HEK293 (cell line): ENCODE results near the gene CAMTA2.

Experiments used
- BCL11A ChIP-seq: fragments of 450-650 bp; formaldehyde crosslinking; IDR thresholded peaks from 2 replicates; pipeline ENCODE4 v1.5.1; 2016; ENCODE audit warnings: low read depth, missing biosample characterization, missing genetic modification characterization
- FEZF1 ChIP-seq: fragments of 450-650 bp; formaldehyde crosslinking; IDR thresholded peaks from 2 replicates; pipeline ENCODE4 v1.5.1; 2016; ENCODE audit warnings: missing biosample characterization, missing genetic modification characterization
- GLI4 ChIP-seq: fragments of 450-650 bp; formaldehyde crosslinking; IDR thresholded peaks from 2 replicates; pipeline ENCODE4 v1.5.1; 2016; ENCODE audit warnings: missing biosample characterization, missing genetic modification characterization
- IKZF3 ChIP-seq: fragments of 450-650 bp; IDR thresholded peaks from 2 replicates; pipeline ENCODE4 v1.5.0; 2018; ENCODE audit warnings: missing biosample characterization, mild to moderate bottlenecking, missing genetic modification characterization, moderate library complexity
- KLF17 ChIP-seq: fragments of 450-650 bp; formaldehyde crosslinking; IDR thresholded peaks from 2 replicates; pipeline ENCODE4 v1.5.1; 2016; ENCODE audit warnings: missing biosample characterization, missing genetic modification characterization
- RBAK ChIP-seq: fragments of 450-650 bp; formaldehyde crosslinking; IDR thresholded peaks from 2 replicates; pipeline ENCODE4 v1.5.1; 2016; ENCODE audit warnings: missing biosample characterization, missing genetic modification characterization
- SETDB1 ChIP-seq: IDR thresholded peaks from one replicate; pipeline ENCODE4 v1.6.1; 2017; ENCODE audit warnings: mild to moderate bottlenecking, low read length, moderate library complexity, mixed read lengths; ENCODE audit not compliant: insufficient read length
- SP2 ChIP-seq: fragments of 450-650 bp; formaldehyde crosslinking; IDR thresholded peaks from 2 replicates; pipeline ENCODE4 v1.5.1; 2016; ENCODE audit warnings: missing biosample characterization, missing genetic modification characterization
- SP3 ChIP-seq: fragments of 450-650 bp; formaldehyde crosslinking; IDR thresholded peaks from 2 replicates; pipeline ENCODE4 v1.5.1; 2016; ENCODE audit warnings: missing biosample characterization, missing genetic modification characterization
- SP7 ChIP-seq: fragments of 450-650 bp; formaldehyde crosslinking; IDR thresholded peaks from 2 replicates; pipeline ENCODE4 v1.5.1; 2016; ENCODE audit warnings: missing biosample characterization, missing genetic modification characterization
- YY2 ChIP-seq: fragments of 450-650 bp; formaldehyde crosslinking; IDR thresholded peaks from 2 replicates; pipeline ENCODE4 v1.5.1; 2016; ENCODE audit warnings: missing biosample characterization, missing genetic modification characterization
- ZNF133 ChIP-seq: fragments of 450-650 bp; formaldehyde crosslinking; IDR thresholded peaks from 2 replicates; pipeline ENCODE4 v1.5.1; 2016; ENCODE audit warnings: missing biosample characterization, missing genetic modification characterization
- ZNF146 ChIP-seq: fragments of 450-650 bp; formaldehyde crosslinking; IDR thresholded peaks from 2 replicates; pipeline ENCODE4 v1.5.1; 2016; ENCODE audit warnings: missing biosample characterization, missing genetic modification characterization
- ZNF274 ChIP-seq, 2 experiments: fragments of 200-500 bp in 1 of 2; fragments of 450-650 bp in 1 of 2; sonication (Bioruptor generic) in 1 of 2; formaldehyde crosslinking in 1 of 2; IDR thresholded peaks; 2 replicates each; pipeline versions ENCODE4 v1.5.1 to v1.6.1; 2014 to 2016; ENCODE audit warnings: borderline replicate concordance in 1 of 2, inconsistent platforms in 1 of 2, low read length in 1 of 2, missing biosample characterization in 1 of 2, missing genetic modification characterization in 1 of 2
- ZNF391 ChIP-seq: fragments of 450-650 bp; formaldehyde crosslinking; IDR thresholded peaks from 2 replicates; pipeline ENCODE4 v1.5.1; 2016; ENCODE audit warnings: low read depth, missing biosample characterization, missing genetic modification characterization, borderline replicate concordance
- ZNF416 ChIP-seq: fragments of 450-650 bp; formaldehyde crosslinking; IDR thresholded peaks from 2 replicates; pipeline ENCODE4 v1.5.1; 2016; ENCODE audit warnings: missing biosample characterization, missing genetic modification characterization
- ZNF433 ChIP-seq: fragments of 450-650 bp; formaldehyde crosslinking; IDR thresholded peaks from 2 replicates; pipeline ENCODE4 v1.5.1; 2016; ENCODE audit warnings: missing biosample characterization, missing genetic modification characterization, low read depth
- ZNF48 ChIP-seq: fragments of 450-650 bp; formaldehyde crosslinking; IDR thresholded peaks from 2 replicates; pipeline ENCODE4 v1.5.1; 2016; ENCODE audit warnings: missing biosample characterization, missing genetic modification characterization
- ZNF488 ChIP-seq: fragments of 450-650 bp; formaldehyde crosslinking; IDR thresholded peaks from 2 replicates; pipeline ENCODE4 v1.5.1; 2016; ENCODE audit warnings: missing biosample characterization, missing genetic modification characterization
- ZNF560 ChIP-seq: fragments of 450-650 bp; formaldehyde crosslinking; IDR thresholded peaks from 2 replicates; pipeline ENCODE4 v1.5.1; 2017; ENCODE audit warnings: missing biosample characterization, missing genetic modification characterization, borderline replicate concordance
- ZNF629 ChIP-seq: fragments of 450-650 bp; formaldehyde crosslinking; IDR thresholded peaks from 2 replicates; pipeline ENCODE4 v1.5.1; 2017; ENCODE audit warnings: missing biosample characterization, missing genetic modification characterization
- ZNF670 ChIP-seq: fragments of 450-650 bp; formaldehyde crosslinking; IDR thresholded peaks from 2 replicates; pipeline ENCODE4 v1.5.1; 2016; ENCODE audit warnings: missing biosample characterization, missing genetic modification characterization, low read depth
- ZNF791 ChIP-seq: fragments of 450-650 bp; formaldehyde crosslinking; IDR thresholded peaks from 2 replicates; pipeline ENCODE4 v1.5.1; 2016; ENCODE audit warnings: missing biosample characterization, missing genetic modification characterization
- TF ChIP-seq, protein P1 (sequence below): fragments of 450-650 bp; formaldehyde crosslinking; IDR thresholded peaks from 2 replicates; pipeline ENCODE4 v1.5.1; 2016; ENCODE audit warnings: missing biosample characterization, missing genetic modification characterization
- TF ChIP-seq, protein P2 (sequence below): fragments of 450-650 bp; formaldehyde crosslinking; IDR thresholded peaks from 2 replicates; pipeline ENCODE4 v1.5.1; 2017; ENCODE audit warnings: missing biosample characterization, missing genetic modification characterization
- TF ChIP-seq, protein P3 (sequence below): fragments of 450-650 bp; formaldehyde crosslinking; conservative IDR thresholded peaks from 2 replicates; pipeline ENCODE4 v1.5.1; 2016; ENCODE audit warnings: low read depth, missing biosample characterization, missing genetic modification characterization
- TF ChIP-seq, protein P4 (sequence below): fragments of 450-650 bp; formaldehyde crosslinking; IDR thresholded peaks from 2 replicates; pipeline ENCODE4 v1.5.1; 2017; ENCODE audit warnings: missing biosample characterization, missing genetic modification characterization

CAMTA2 gene

DNA sequence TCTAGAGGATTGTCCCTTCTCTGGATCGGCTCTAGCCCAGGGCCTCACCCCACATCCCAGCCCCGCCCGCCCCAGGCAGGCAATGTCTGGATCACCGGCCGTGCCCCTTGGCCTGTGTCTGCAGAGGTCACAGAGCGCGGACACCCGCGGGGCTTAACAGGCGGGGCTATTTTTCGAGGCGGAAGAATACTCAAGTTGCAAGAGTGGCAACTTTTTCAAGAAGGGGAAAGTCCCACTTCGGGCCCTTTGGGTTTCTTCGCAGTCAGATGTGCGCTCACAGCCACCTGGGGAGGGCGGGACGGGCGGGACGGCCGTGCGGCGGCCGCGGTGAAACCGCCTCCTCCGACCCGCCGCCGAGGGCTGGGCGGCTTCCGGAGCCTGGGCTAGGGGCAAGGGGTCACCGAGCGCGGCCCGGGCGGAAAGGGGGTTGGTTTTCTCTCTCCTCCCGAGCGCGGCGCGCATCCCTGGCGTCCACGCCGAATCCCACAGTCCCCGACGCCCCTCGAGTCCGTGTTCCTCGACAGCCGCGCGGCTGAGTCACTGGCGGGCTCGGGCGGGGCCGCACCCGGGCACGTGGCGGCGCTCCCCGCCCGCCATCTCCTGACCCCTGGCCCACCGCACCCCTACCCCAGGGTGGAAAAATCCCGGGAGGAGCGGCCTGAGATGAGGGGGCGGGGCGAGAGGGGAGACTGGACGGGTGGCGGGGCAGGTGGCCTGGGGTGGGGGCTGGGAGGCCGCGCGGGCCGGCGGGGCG, 38.0 kb downstream of the CAMTA2 start (continued):
- no peak for TF ChIP-seq ZNF670
- peak; percentile 75; the same call in 1 of the 2 replicates for TF ChIP-seq SP7
- peak; percentile 98 for TF ChIP-seq KLF17 (tag by site-specific recombination)
- TF ChIP-seq ZNF629 (tag by site-specific recombination): 0 out of 2 replicates have a peak, but pooled peaks have one; percentile 5
- TF ChIP-seq ZNF433: no peak
- no peak for TF ChIP-seq ZNF416 (tag by site-specific recombination)
- peak; percentile 68; the same call in 1 of the 2 replicates for TF ChIP-seq SP3 (tag by site-specific recombination)
- no peak for TF ChIP-seq RBAK (tag by site-specific recombination)
- TF ChIP-seq ZNF488 (tag by site-specific recombination): no peak
- TF ChIP-seq YY2 (tag by site-specific recombination): peak; percentile 46; the same call in 1 of the 2 replicates
- TF ChIP-seq ZNF146 (tag by site-specific recombination): no peak
- TF ChIP-seq ZNF48: no peak
- TF ChIP-seq, protein P1, sequence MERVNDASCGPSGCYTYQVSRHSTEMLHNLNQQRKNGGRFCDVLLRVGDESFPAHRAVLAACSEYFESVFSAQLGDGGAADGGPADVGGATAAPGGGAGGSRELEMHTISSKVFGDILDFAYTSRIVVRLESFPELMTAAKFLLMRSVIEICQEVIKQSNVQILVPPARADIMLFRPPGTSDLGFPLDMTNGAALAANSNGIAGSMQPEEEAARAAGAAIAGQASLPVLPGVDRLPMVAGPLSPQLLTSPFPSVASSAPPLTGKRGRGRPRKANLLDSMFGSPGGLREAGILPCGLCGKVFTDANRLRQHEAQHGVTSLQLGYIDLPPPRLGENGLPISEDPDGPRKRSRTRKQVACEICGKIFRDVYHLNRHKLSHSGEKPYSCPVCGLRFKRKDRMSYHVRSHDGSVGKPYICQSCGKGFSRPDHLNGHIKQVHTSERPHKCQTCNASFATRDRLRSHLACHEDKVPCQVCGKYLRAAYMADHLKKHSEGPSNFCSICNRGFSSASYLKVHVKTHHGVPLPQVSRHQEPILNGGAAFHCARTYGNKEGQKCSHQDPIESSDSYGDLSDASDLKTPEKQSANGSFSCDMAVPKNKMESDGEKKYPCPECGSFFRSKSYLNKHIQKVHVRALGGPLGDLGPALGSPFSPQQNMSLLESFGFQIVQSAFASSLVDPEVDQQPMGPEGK (tag by site-specific recombination): peak; percentile 69
- TF ChIP-seq, protein P2, sequence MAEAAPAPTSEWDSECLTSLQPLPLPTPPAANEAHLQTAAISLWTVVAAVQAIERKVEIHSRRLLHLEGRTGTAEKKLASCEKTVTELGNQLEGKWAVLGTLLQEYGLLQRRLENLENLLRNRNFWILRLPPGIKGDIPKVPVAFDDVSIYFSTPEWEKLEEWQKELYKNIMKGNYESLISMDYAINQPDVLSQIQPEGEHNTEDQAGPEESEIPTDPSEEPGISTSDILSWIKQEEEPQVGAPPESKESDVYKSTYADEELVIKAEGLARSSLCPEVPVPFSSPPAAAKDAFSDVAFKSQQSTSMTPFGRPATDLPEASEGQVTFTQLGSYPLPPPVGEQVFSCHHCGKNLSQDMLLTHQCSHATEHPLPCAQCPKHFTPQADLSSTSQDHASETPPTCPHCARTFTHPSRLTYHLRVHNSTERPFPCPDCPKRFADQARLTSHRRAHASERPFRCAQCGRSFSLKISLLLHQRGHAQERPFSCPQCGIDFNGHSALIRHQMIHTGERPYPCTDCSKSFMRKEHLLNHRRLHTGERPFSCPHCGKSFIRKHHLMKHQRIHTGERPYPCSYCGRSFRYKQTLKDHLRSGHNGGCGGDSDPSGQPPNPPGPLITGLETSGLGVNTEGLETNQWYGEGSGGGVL (tag by site-specific recombination): peak; percentile 81
- TF ChIP-seq IKZF3 (tag by site-specific recombination): peak; percentile 84
- no peak for TF ChIP-seq ZNF274 (IDR thresholded peaks at IDR 0.05; ENCODE audit: low read length)
- TF ChIP-seq ZNF274 (tag by site-specific recombination; IDR thresholded peaks at IDR 0.05; ENCODE audit: borderline replicate concordance): no peak
- no peak for TF ChIP-seq FEZF1 (tag by site-specific recombination)
- TF ChIP-seq SP2 (tag by site-specific recombination): peak; percentile 43
- no peak for TF ChIP-seq SETDB1
- TF ChIP-seq GLI4: no peak
- TF ChIP-seq, protein P3, sequence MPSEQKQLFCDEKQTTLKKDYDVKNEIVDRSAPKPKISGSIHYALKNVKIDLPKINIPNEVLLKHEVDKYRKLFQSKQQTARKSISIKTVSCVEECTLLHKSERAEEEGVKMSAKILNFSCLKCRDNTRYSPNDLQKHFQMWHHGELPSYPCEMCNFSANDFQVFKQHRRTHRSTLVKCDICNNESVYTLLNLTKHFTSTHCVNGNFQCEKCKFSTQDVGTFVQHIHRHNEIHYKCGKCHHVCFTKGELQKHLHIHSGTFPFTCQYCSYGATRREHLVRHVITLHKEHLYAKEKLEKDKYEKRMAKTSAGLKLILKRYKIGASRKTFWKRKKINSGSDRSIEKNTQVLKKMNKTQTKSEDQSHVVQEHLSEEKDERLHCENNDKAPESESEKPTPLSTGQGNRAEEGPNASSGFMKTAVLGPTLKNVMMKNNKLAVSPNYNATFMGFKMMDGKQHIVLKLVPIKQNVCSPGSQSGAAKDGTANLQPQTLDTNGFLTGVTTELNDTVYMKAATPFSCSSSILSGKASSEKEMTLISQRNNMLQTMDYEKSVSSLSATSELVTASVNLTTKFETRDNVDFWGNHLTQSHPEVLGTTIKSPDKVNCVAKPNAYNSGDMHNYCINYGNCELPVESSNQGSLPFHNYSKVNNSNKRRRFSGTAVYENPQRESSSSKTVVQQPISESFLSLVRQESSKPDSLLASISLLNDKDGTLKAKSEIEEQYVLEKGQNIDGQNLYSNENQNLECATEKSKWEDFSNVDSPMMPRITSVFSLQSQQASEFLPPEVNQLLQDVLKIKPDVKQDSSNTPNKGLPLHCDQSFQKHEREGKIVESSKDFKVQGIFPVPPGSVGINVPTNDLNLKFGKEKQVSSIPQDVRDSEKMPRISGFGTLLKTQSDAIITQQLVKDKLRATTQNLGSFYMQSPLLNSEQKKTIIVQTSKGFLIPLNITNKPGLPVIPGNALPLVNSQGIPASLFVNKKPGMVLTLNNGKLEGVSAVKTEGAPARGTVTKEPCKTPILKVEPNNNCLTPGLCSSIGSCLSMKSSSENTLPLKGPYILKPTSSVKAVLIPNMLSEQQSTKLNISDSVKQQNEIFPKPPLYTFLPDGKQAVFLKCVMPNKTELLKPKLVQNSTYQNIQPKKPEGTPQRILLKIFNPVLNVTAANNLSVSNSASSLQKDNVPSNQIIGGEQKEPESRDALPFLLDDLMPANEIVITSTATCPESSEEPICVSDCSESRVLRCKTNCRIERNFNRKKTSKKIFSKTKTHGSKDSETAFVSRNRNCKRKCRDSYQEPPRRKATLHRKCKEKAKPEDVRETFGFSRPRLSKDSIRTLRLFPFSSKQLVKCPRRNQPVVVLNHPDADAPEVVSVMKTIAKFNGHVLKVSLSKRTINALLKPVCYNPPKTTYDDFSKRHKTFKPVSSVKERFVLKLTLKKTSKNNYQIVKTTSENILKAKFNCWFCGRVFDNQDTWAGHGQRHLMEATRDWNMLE: no peak
- no peak for TF ChIP-seq ZNF560 (tag by site-specific recombination)
- no peak; the same call in 1 of the 2 replicates for TF ChIP-seq BCL11A (tag by site-specific recombination)
- TF ChIP-seq ZNF391 (tag by site-specific recombination): peak; percentile 43; the same call in 1 of the 2 replicates
- no peak for TF ChIP-seq ZNF791
- TF ChIP-seq, protein P4, sequence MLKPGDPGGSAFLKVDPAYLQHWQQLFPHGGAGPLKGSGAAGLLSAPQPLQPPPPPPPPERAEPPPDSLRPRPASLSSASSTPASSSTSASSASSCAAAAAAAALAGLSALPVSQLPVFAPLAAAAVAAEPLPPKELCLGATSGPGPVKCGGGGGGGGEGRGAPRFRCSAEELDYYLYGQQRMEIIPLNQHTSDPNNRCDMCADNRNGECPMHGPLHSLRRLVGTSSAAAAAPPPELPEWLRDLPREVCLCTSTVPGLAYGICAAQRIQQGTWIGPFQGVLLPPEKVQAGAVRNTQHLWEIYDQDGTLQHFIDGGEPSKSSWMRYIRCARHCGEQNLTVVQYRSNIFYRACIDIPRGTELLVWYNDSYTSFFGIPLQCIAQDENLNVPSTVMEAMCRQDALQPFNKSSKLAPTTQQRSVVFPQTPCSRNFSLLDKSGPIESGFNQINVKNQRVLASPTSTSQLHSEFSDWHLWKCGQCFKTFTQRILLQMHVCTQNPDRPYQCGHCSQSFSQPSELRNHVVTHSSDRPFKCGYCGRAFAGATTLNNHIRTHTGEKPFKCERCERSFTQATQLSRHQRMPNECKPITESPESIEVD (tag by site-specific recombination): no peak
- no peak for TF ChIP-seq ZNF133
